ENCODE results near the gene NEK4.
"Not testable (repeated sequence)": the region's sequence is repeated elsewhere in the genome, so short reads cannot be mapped to it uniquely, and the experiment has no call there.

NEK4 gene

GRCh38 chr3:52685285-52685708 lies 85.4 kb downstream of the NEK4 start:
- H3K36me3 ChIP-seq (ENCODE audit: control insufficient read depth, insufficient read depth, low read length), result peaks cover 28% of the 10 kb centered on the region; the same call in 1 of the 2 replicates
- WGBS (ENCODE audit: insufficient coverage, insufficient read length), result no CpG with 5 or more reads among the region's 41 CpGs
- peak overlapping the region; percentile 95; the same call in 1 of the 2 replicates for H3K4me3 ChIP-seq (ENCODE audit: low read length)
- DNase-seq (ENCODE audit: low read depth, low spot score), result peak; percentile 25
- H3K4me1 ChIP-seq (ENCODE audit: control insufficient read depth, insufficient read depth, low read length), result no peaks in the 10 kb centered on the region
- no peaks in the 10 kb centered on the region for H3K9me3 ChIP-seq (ENCODE audit: control insufficient read depth, insufficient read depth, low read length)
- no peak overlapping the region for H3K27ac ChIP-seq (ENCODE audit: low read length)
- no peaks in the 10 kb centered on the region for H3K27me3 ChIP-seq (ENCODE audit: control insufficient read depth, insufficient read depth, low read length)

GRCh38 chr3:52684184-52684583 lies 86.6 kb downstream of the NEK4 start:
- WGBS (ENCODE audit: insufficient coverage, insufficient read length), result no CpG with 5 or more reads among the region's 5 CpGs
- H3K4me1 ChIP-seq (ENCODE audit: control insufficient read depth, insufficient read depth, low read length), result no peaks in the 10 kb centered on the region
- H3K36me3 ChIP-seq (ENCODE audit: control insufficient read depth, insufficient read depth, low read length), result peaks cover 21% of the 10 kb centered on the region; the same call in 1 of the 2 replicates
- H3K4me3 ChIP-seq (ENCODE audit: low read length), result no peak overlapping the region
- no peaks in the 10 kb centered on the region for H3K27me3 ChIP-seq (ENCODE audit: control insufficient read depth, insufficient read depth, low read length)
- no peak overlapping the region for H3K27ac ChIP-seq (ENCODE audit: low read length)
- no peak for DNase-seq (ENCODE audit: low read depth, low spot score)
- no peaks in the 10 kb centered on the region for H3K9me3 ChIP-seq (ENCODE audit: control insufficient read depth, insufficient read depth, low read length)

GRCh38 chr3:52683611-52684010 lies 87.1 kb downstream of the NEK4 start:
- DNase-seq (ENCODE audit: low read depth, low spot score), result no peak
- Histone ChIP-seq H3K4me1 (ENCODE audit: control insufficient read depth, insufficient read depth, low read length) (no peaks in the 10 kb centered on the region), H3K27ac (ENCODE audit: low read length) (no peak overlapping the region), H3K9me3 (ENCODE audit: control insufficient read depth, insufficient read depth, low read length) (no peaks in the 10 kb centered on the region), H3K4me3 (ENCODE audit: low read length) (no peak overlapping the region), H3K27me3 (ENCODE audit: control insufficient read depth, insufficient read depth, low read length) (no peaks in the 10 kb centered on the region), H3K36me3 (ENCODE audit: control insufficient read depth, insufficient read depth, low read length) (peaks cover 16% of the 10 kb centered on the region; the same call in 1 of the 2 replicates)
- WGBS (ENCODE audit: insufficient coverage, insufficient read length), result no CpG with 5 or more reads among the region's 6 CpGs

- no peak for DNase-seq (ENCODE audit: low read depth, low spot score)
- Histone ChIP-seq H3K4me1 (ENCODE audit: control insufficient read depth, insufficient read depth, low read length) (no peaks in the 10 kb centered on the region), H3K27ac (ENCODE audit: low read length) (no peak overlapping the region), H3K27me3 (ENCODE audit: control insufficient read depth, insufficient read depth, low read length) (no peaks in the 10 kb centered on the region), H3K9me3 (ENCODE audit: control insufficient read depth, insufficient read depth, low read length) (no peaks in the 10 kb centered on the region), H3K36me3 (ENCODE audit: control insufficient read depth, insufficient read depth, low read length) (no peaks in the 10 kb centered on the region; the same call in 1 of the 2 replicates), H3K4me3 (ENCODE audit: low read length) (no peak overlapping the region)
These were observed 88.7 kb downstream of the NEK4 start for GRCh38 chr3:52682016-52682415.

GRCh38 chr3:52681596-52681995 lies 89.1 kb downstream of the NEK4 start:
- H3K27ac ChIP-seq (ENCODE audit: low read length), result no peak overlapping the region
- H3K36me3 ChIP-seq (ENCODE audit: control insufficient read depth, insufficient read depth, low read length), result no peaks in the 10 kb centered on the region; the same call in 1 of the 2 replicates
- H3K27me3 ChIP-seq (ENCODE audit: control insufficient read depth, insufficient read depth, low read length), result no peaks in the 10 kb centered on the region
- WGBS (ENCODE audit: insufficient coverage, insufficient read length), result 100% methylated on average over 1 of the region's 3 CpGs
- H3K4me1 ChIP-seq (ENCODE audit: control insufficient read depth, insufficient read depth, low read length), result no peaks in the 10 kb centered on the region
- no peak overlapping the region for H3K4me3 ChIP-seq (ENCODE audit: low read length)
- DNase-seq (ENCODE audit: low read depth, low spot score), result no peak
- H3K9me3 ChIP-seq (ENCODE audit: control insufficient read depth, insufficient read depth, low read length), result no peaks in the 10 kb centered on the region

GRCh38 chr3:52679811-52680210 lies 90.9 kb downstream of the NEK4 start:
- WGBS (ENCODE audit: insufficient coverage, insufficient read length), result no CpG with 5 or more reads among the region's 1 CpG

GRCh38 chr3:52679199-52679538 lies 91.6 kb downstream of the NEK4 start:
- H3K27ac ChIP-seq (ENCODE audit: low read length), result no peak overlapping the region
- no peak overlapping the region for H3K4me3 ChIP-seq (ENCODE audit: low read length)
- DNase-seq (ENCODE audit: low read depth, low spot score), result no peak
- H3K36me3 ChIP-seq (ENCODE audit: control insufficient read depth, insufficient read depth, low read length), result no peaks in the 10 kb centered on the region; the same call in 1 of the 2 replicates
- H3K27me3 ChIP-seq (ENCODE audit: control insufficient read depth, insufficient read depth, low read length), result no peaks in the 10 kb centered on the region
- no CpG with 5 or more reads among the region's 3 CpGs for WGBS (ENCODE audit: insufficient coverage, insufficient read length)
- no peaks in the 10 kb centered on the region for H3K9me3 ChIP-seq (ENCODE audit: control insufficient read depth, insufficient read depth, low read length)
- no peaks in the 10 kb centered on the region for H3K4me1 ChIP-seq (ENCODE audit: control insufficient read depth, insufficient read depth, low read length)

More at GRCh38 chr3:52679811-52680210, 90.9 kb downstream of the NEK4 start:
- Histone ChIP-seq H3K9me3 (ENCODE audit: control insufficient read depth, insufficient read depth, low read length) (no peaks in the 10 kb centered on the region), H3K36me3 (ENCODE audit: control insufficient read depth, insufficient read depth, low read length) (no peaks in the 10 kb centered on the region; the same call in 1 of the 2 replicates), H3K4me1 (ENCODE audit: control insufficient read depth, insufficient read depth, low read length) (no peaks in the 10 kb centered on the region), H3K27ac (ENCODE audit: low read length) (no peak overlapping the region), H3K27me3 (ENCODE audit: control insufficient read depth, insufficient read depth, low read length) (no peaks in the 10 kb centered on the region), H3K4me3 (ENCODE audit: low read length) (no peak overlapping the region)
- no peak for DNase-seq (ENCODE audit: low read depth, low spot score)

- Histone ChIP-seq H3K4me1 (ENCODE audit: control insufficient read depth, insufficient read depth, low read length) (no peaks in the 10 kb centered on the region), H3K36me3 (ENCODE audit: control insufficient read depth, insufficient read depth, low read length) (no peaks in the 10 kb centered on the region; the same call in 1 of the 2 replicates), H3K9me3 (ENCODE audit: control insufficient read depth, insufficient read depth, low read length) (no peaks in the 10 kb centered on the region), H3K27me3 (ENCODE audit: control insufficient read depth, insufficient read depth, low read length) (no peaks in the 10 kb centered on the region), H3K4me3 (ENCODE audit: low read length) (no peak overlapping the region), H3K27ac (ENCODE audit: low read length) (no peak overlapping the region)
- no CpG with 5 or more reads among the region's 6 CpGs for WGBS (ENCODE audit: insufficient coverage, insufficient read length)
- DNase-seq (ENCODE audit: low read depth, low spot score), result no peak
These were observed 92.2 kb downstream of the NEK4 start for GRCh38 chr3:52678265-52679198.

GRCh38 chr3:52676201-52676600 lies 94.5 kb downstream of the NEK4 start:
- no CpG with 5 or more reads among the region's 3 CpGs for WGBS (ENCODE audit: insufficient coverage, insufficient read length)
- not testable (repeated sequence) for H3K36me3 ChIP-seq (ENCODE audit: control insufficient read depth, insufficient read depth, low read length)

GRCh38 chr3:52671676-52672075 lies 99.1 kb downstream of the NEK4 start:
- Histone ChIP-seq H3K36me3 (ENCODE audit: control insufficient read depth, insufficient read depth, low read length) (no peaks in the 10 kb centered on the region), H3K27me3 (ENCODE audit: control insufficient read depth, insufficient read depth, low read length) (no peaks in the 10 kb centered on the region), H3K9me3 (ENCODE audit: control insufficient read depth, insufficient read depth, low read length) (no peaks in the 10 kb centered on the region), H3K4me3 (ENCODE audit: low read length) (no peak overlapping the region), H3K27ac (ENCODE audit: low read length) (no peak overlapping the region), H3K4me1 (ENCODE audit: control insufficient read depth, insufficient read depth, low read length) (no peaks in the 10 kb centered on the region)
- no peak for DNase-seq (ENCODE audit: low read depth, low spot score)
- no CpG with 5 or more reads among the region's 1 CpG for WGBS (ENCODE audit: insufficient coverage, insufficient read length)

More at GRCh38 chr3:52676201-52676600, 94.5 kb downstream of the NEK4 start:
- not testable (repeated sequence) for H3K27ac ChIP-seq (ENCODE audit: low read length); H3K4me3 ChIP-seq (ENCODE audit: low read length); H3K9me3 ChIP-seq (ENCODE audit: control insufficient read depth, insufficient read depth, low read length); DNase-seq (ENCODE audit: low read depth, low spot score); H3K27me3 ChIP-seq (ENCODE audit: control insufficient read depth, insufficient read depth, low read length); H3K4me1 ChIP-seq (ENCODE audit: control insufficient read depth, insufficient read depth, low read length)

Data from iPS DF 6.9 (cell line).